Fibroblast of mammary gland (primary cell): ENCODE data around the gene EPHA10.
"Not testable (repeated sequence)": the region's sequence is repeated elsewhere in the genome, so short reads cannot be mapped to it uniquely, and the experiment has no call there.

ENCODE experiments used
- DNase-seq: peaks from one replicate; pipeline ENCODE4 v3.0.0-alpha.2; 2010; ENCODE audit warnings: low read depth
- H3K4me3 ChIP-seq: 2 replicates; pipeline ENCODE4 v1.5.1; 2011; ENCODE audit warnings: low read depth, mild to moderate bottlenecking, low read length, moderate library complexity; ENCODE audit not compliant: control insufficient read depth
- CTCF ChIP-seq: conservative IDR thresholded peaks from 2 replicates; pipeline ENCODE4 v1.5.1; 2011; ENCODE audit warnings: low read depth, low read length, inconsistent platforms; ENCODE audit not compliant: control insufficient read depth, insufficient read depth

Gene EPHA10

GRCh38 chr1:37748565-37748964 is 16.4 kb downstream of the EPHA10 start:
- DNase-seq, result no peak
- H3K4me3 ChIP-seq, result no peak overlapping the region
- TF ChIP-seq CTCF, result no peak

- no peak for TF ChIP-seq CTCF
- no peak for DNase-seq
Observed at GRCh38 chr1:37746806-37747205, 18.1 kb downstream of the EPHA10 start.

GRCh38 chr1:37741662-37742061 is 23.3 kb downstream of the EPHA10 start:
- H3K4me3 ChIP-seq, result no peak overlapping the region
- DNase-seq, result no peak
- TF ChIP-seq CTCF, result no peak

More at GRCh38 chr1:37746806-37747205, 18.1 kb downstream of the EPHA10 start:
- H3K4me3 ChIP-seq, result no peak overlapping the region

GRCh38 chr1:37741130-37741529 is 23.8 kb downstream of the EPHA10 start:
- peak; percentile 76 for DNase-seq
- H3K4me3 ChIP-seq, result no peak overlapping the region
- TF ChIP-seq CTCF, result no peak

GRCh38 chr1:37739222-37739621 is 25.7 kb downstream of the EPHA10 start:
- no peak for DNase-seq
- TF ChIP-seq CTCF, result no peak
- no peak overlapping the region for H3K4me3 ChIP-seq

GRCh38 chr1:37738619-37739018 is 26.3 kb downstream of the EPHA10 start:
- not testable (repeated sequence) for H3K4me3 ChIP-seq, DNase-seq

GRCh38 chr1:37737975-37738374 is 26.9 kb downstream of the EPHA10 start:
- DNase-seq, H3K4me3 ChIP-seq: not testable (repeated sequence)
